Right lobe of liver (tissue), 6 donors: ENCODE measurements around the gene JAM3. TPM values are rescaled to one million over a fixed set of nuclear protein-coding genes. Genes with fewer than 3 reads are reported as not detected.

Experiments used
- ATAC-seq, 4 donors: fragments of 200-7000 bp; cut with Tn5 transposase; one replicate each; pipeline ENCODE4 v1.9.1; 2020; ENCODE audit warnings: mild to moderate bottlenecking in 4 of 4, moderate library complexity in 4 of 4
- DNase-seq, 3 donors: peaks; one replicate each; pipeline ENCODE4 v3.0.0-alpha.2; 2020
- H3K27ac ChIP-seq, 3 donors: fragments of 200-600 bp; one replicate each; pipeline ENCODE4 v1.8.0; 2022
- H3K27me3 ChIP-seq, 2 donors: fragments of 200-600 bp; one replicate each; pipeline ENCODE4 v1.8.0; 2022
- H3K36me3 ChIP-seq, 4 donors: fragments of 200-600 bp; sonication (generic) in 1 of 4; one replicate each; pipeline versions ENCODE4 v1.5.1 to v1.8.0; 2017 to 2022; ENCODE audit warnings: control low read depth in 1 of 4
- H3K4me1 ChIP-seq, 4 donors: fragments of 200-600 bp; sonication (generic) in 1 of 4; one replicate each; pipeline versions ENCODE4 v1.5.1 to v1.8.0; 2017 to 2022; ENCODE audit warnings: control low read depth in 1 of 4
- H3K4me3 ChIP-seq, 3 donors: fragments of 200-600 bp; one replicate each; pipeline ENCODE4 v1.8.0; 2022
- H3K9me3 ChIP-seq, 4 donors: fragments of 200-600 bp; sonication (generic) in 1 of 4; one replicate each; pipeline versions ENCODE4 v1.5.1 to v1.8.0; 2017 to 2022; ENCODE audit warnings: control low read depth in 1 of 4
- CTCF ChIP-seq, 4 donors: fragments of 200-600 bp in 3 of 4; fragments of 450-650 bp in 1 of 4; IDR thresholded peaks; one replicate each; pipeline versions ENCODE4 v1.5.1 to v1.8.0; 2016 to 2022; ENCODE audit warnings: antibody characterized with exemption in 4 of 4, mild to moderate bottlenecking in 2 of 4
- POLR2A ChIP-seq: fragments of 450-650 bp; IDR thresholded peaks from one replicate; pipeline ENCODE4 v1.6.1; 2017; ENCODE audit warnings: antibody characterized with exemption, mild to moderate bottlenecking
- WGBS: methylation state at CpG from one replicate; pipeline ENCODE4 v1.1.6; 2018; ENCODE audit warnings: low coverage, low lambda C conversion rate; ENCODE audit not compliant: insufficient coverage; ENCODE audit errors: missing lambda C conversion rate; 5-methylcytosine and 5-hydroxymethylcytosine counted together
- intact Hi-C, 2 donors: fragments of 100-400 bp; cut with DNase I; formaldehyde crosslinking; loops; one replicate each; pipeline versions ENCODE4 v1.11.2 to v1.14.1; 2022
- total RNA-seq, 6 experiments: library from RNA; depleted of rRNA in 2 of 6; stranded (reverse); fragments of >200 nt in 2 of 6; fragmentation: NEBNext Ultra II Directional in 3 of 6; extraction: Animal tissue kit (Norgen Biotek cat#: 25700) in 3 of 6; gene quantifications; one replicate each; pipeline versions ENCODE4 v1.1.0 to v1.2.4, GENCODE V29; 2016 to 2023
- donor health status: DM: no; HTN: yes; CAD: no.
- donor health status: DM: no; HTN: no; CAD: no.
- donor health status: DM: no; HTN: no; CAD: no.
- donor health status: DM: no; HTN: yes; CAD: no.
- donor health status: DM: no; HTN: yes; CAD: no.

The JAM3 gene
- total RNA-seq, 6 experiments from 2014 or later: 0.86 to 2.5 (median 1.6) TPM

- Histone ChIP-seq H3K4me1 (peaks cover 0 to 8% (median 0%) of the 10 kb centered on the region in 4 donors), H3K36me3 (no peaks in the 10 kb centered on the region), H3K27me3 (no peaks in the 10 kb centered on the region), H3K4me3 (no peak overlapping the region), H3K9me3 (no peaks in the 10 kb centered on the region), H3K27ac (no peak overlapping the region)
- peak in 1 of 3 donors; percentile 42 for DNase-seq
- intact Hi-C loops: no loop called here
- WGBS: 64% methylated on average over 12 of the region's 20 CpGs
- no peak for ATAC-seq
- TF ChIP-seq CTCF (IDR thresholded peaks at IDR 0.05): no peak
- no peak for TF ChIP-seq POLR2A
Measured at GRCh38 chr11:134040386-134041302, 28.2 kb upstream of the JAM3 start.

- ATAC-seq (no peak), DNase-seq (no peak)
- intact Hi-C loops: no loop called here
- Histone ChIP-seq H3K9me3 (no peaks in the 10 kb centered on the region), H3K36me3 (no peaks in the 10 kb centered on the region), H3K27me3 (no peaks in the 10 kb centered on the region), H3K27ac (no peak overlapping the region), H3K4me1 (peaks cover 0 to 8% (median 0%) of the 10 kb centered on the region in 4 donors), H3K4me3 (no peak overlapping the region)
- 60% methylated on average over 1 of the region's 8 CpGs for WGBS
- TF ChIP-seq POLR2A (no peak), CTCF (IDR thresholded peaks at IDR 0.05) (no peak)
Measured at GRCh38 chr11:134041349-134041748, 27.5 kb upstream of the JAM3 start.

- H3K27ac ChIP-seq: no peak overlapping the region
- 66% methylated on average over 16 of the region's 30 CpGs for WGBS
- no peaks in the 10 kb centered on the region for H3K27me3 ChIP-seq
- DNase-seq (peak in 1 of 3 donors; percentile 42), ATAC-seq (no peak)
- peaks cover 0 to 8% (median 0%) of the 10 kb centered on the region in 4 donors for H3K4me1 ChIP-seq
- no peak overlapping the region for H3K4me3 ChIP-seq
- H3K36me3 ChIP-seq: no peaks in the 10 kb centered on the region
- H3K9me3 ChIP-seq: no peaks in the 10 kb centered on the region
- TF ChIP-seq POLR2A (no peak), CTCF (IDR thresholded peaks at IDR 0.05) (no peak)
- intact Hi-C loops: no loop called here
Measured at GRCh38 chr11:134041791-134042696, 26.8 kb upstream of the JAM3 start.

GRCh38 chr11:134043821-134044420 is 25.0 kb upstream of the JAM3 start:
- Histone ChIP-seq H3K4me3 (no peak overlapping the region), H3K27ac (no peak overlapping the region), H3K4me1 (no peaks in the 10 kb centered on the region), H3K27me3 (no peaks in the 10 kb centered on the region), H3K9me3 (no peaks in the 10 kb centered on the region), H3K36me3 (no peaks in the 10 kb centered on the region)
- intact Hi-C loops: no loop called here
- TF ChIP-seq POLR2A (no peak), CTCF (IDR thresholded peaks at IDR 0.05) (no peak)
- ATAC-seq (no peak), DNase-seq (peak in 1 of 3 donors; percentile 19)
- WGBS: 70% methylated on average over 2 of the region's 9 CpGs
